Epithelial cell of alveolus of lung (primary cell): ENCODE measurements around the gene CCL24. TPM values are rescaled to one million over a fixed set of nuclear protein-coding genes. Genes with fewer than 3 reads are reported as not detected.

Experiments used
- total RNA-seq: library from RNA; depleted of rRNA; stranded (reverse); fragments of >200 nt; gene quantifications from 2 replicates; pipeline ENCODE4 v1.2.1, GENCODE V29; 2015

CCL24 gene
- not detected in 2 replicates for total RNA-seq

GRCh38 chr7:75813781-75814236 lies at the start of gene CCL24:
Gene CCL24, minus strand, starts transcription at chr7:75813806. Its CDS starts 91 bp downstream, at chr7:75813715.

GRCh38 chr7:75772081-75773077 lies 41.2 kb downstream of the CCL24 start, which contains the start of gene CCL26:
Gene CCL26, minus strand, starts transcription at chr7:75772211. Its CDS starts 35 bp downstream, at chr7:75772176.

Other genes with a start within 250 kb of the CCL24 start
- gene HIP1, start 74.9 kb downstream of the CCL24 start, total RNA-seq: 14.8 and 16.5 TPM in 2 replicates
- gene CCL26, start 41.6 kb downstream of the CCL24 start, total RNA-seq: 0.78 TPM in 1 of 2 replicates, not detected in the other
- 51.5 and 56.0 TPM in 2 replicates for gene RHBDD2, start 65.2 kb upstream of the CCL24 start, total RNA-seq
- 76.3 and 86.3 TPM in 2 replicates for gene POR, start 101.3 kb upstream of the CCL24 start, total RNA-seq
- gene TMEM120A, start 180.8 kb upstream of the CCL24 start, total RNA-seq: 22.6 and 28.9 TPM in 2 replicates
- gene STYXL1, start 234.2 kb upstream of the CCL24 start, total RNA-seq: 57.9 and 93.7 TPM in 2 replicates
- gene MDH2, start 234.3 kb upstream of the CCL24 start, total RNA-seq: 96.7 and 197 TPM in 2 replicates